B cell (primary cell): ENCODE measurements around the gene NINL.
"Not testable (repeated sequence)": the region's sequence is repeated elsewhere in the genome, so short reads cannot be mapped to it uniquely, and the experiment has no call there.

Experiments used
- CTCF ChIP-seq: fragments of 200-600 bp; IDR thresholded peaks from one replicate; pipeline ENCODE4 v1.8.0; 2022; ENCODE audit warnings: antibody characterized with exemption, mild to moderate bottlenecking
- EZH2 ChIP-seq: IDR thresholded peaks from 2 replicates; pipeline ENCODE4 v1.6.1; 2012; ENCODE audit warnings: borderline replicate concordance, low read depth, mild to moderate bottlenecking, moderate library complexity, low read length; ENCODE audit not compliant: insufficient read depth, poor library complexity, severe bottlenecking

GRCh38 chr20:25561771-25562170 lies 23.6 kb downstream of the NINL start:
- not testable (repeated sequence) for TF ChIP-seq CTCF, EZH2
